NCI-H1436 treated with DMSO at 0.1 percent for 48 hours (cell line): ENCODE data around the gene CA10.

ENCODE experiments used
- DNase-seq: peaks from one replicate; lab custom pipeline; 2025; lab: John Stamatoyannopoulos, UW

CA10 gene

DNA sequence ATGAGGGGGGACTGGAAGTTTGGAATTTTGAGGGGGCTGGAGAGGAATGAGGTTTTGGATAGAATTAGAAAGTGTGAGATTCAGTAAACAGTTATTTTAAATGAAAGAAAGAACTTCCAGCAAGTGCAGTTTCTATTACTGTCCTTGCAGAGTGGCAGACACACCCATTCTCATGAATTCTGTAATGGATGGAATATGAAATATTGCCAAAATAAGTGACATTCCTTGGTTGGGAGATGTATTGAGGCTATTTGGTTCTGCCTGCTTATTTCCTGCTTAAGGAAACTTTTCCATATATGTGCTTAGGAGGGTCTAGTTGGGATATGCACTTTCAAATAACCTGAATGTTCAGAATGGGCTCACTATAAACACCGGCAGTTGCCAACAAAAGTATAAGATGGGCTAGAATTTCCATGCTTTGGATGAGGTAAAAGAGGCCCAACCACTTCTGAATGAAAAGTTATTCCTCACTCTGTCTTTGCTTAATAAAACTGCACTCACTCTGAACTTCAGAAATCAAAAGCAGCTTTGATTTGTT is 434.4 kb downstream of the CA10 start:
- DNase-seq, result no peak

DNA sequence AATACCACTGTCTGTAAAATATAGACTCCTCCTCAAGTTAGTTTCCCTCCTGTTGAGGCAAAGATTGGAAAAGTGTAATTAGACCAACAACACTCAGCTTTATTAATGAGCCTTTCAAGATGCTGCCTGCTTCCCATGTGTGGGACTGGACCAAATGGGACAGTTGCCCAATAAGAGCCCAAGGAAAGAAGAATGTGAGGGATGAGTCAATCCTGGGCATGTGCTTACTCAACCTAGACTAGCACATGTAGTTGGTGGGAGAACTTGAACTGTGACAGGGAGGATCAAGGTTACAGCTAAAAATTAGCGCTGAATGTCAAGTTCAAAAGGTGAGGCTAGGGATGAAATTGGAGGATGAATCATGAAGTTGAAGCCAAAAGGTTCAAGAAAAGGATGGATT is 435.5 kb downstream of the CA10 start:
- DNase-seq, result no peak

DNA sequence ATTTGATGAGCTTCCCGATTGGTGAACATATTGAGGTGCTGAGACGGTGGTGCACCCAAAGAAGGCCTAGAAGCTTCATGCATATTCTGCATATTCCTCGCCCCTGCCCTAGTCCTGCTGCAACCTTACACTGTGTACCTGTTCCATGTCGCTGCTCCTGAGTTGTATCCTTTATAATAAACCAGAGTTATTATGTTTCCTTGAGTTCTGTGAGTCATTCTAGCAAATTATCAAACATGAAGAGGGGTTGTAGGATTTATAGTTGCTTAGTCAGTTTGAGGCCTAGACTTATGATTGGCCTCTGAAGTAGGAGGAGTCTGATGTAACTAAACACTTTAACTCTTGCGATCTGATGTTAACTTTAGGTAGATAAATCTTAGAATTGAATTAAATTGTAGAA is 436.8 kb downstream of the CA10 start:
- no peak for DNase-seq

DNA sequence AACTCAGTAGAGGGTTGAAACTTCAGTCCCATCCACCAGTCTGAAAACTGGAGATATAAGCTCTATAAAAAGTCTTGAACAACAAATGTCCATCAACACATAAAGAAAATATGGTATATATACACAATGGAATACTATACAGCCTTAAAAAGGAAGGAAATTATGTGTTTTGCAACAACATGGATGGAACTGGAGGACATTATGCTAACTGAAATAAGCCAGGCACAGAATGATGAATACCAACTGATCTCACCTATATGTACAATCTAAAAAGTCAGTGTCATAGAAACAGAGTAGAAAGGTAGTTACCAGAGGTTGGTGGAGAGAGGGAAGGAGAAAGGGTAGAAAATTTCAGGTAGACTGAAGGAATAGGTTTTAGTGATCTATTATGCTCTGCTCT is 438.1 kb downstream of the CA10 start:
- DNase-seq, result no peak

DNA sequence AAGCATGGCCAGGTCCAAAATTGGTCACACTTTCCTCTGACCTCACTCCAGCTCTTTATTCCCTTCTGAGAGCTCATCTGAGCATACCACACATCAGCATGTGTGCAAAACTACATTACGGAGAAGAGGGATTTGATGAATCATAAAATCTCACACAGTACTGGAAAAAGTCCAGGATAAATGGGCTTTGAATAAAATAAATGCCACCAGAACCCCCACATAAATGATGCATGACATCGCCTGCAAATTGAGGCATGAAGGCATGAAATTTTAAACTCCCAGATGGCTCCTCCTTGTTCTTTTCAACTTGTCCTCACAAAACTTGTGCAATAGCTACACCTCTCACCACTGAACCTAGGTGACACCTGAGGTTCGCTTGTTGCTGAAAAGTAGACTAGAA is 439.5 kb downstream of the CA10 start:
- no peak for DNase-seq

DNA sequence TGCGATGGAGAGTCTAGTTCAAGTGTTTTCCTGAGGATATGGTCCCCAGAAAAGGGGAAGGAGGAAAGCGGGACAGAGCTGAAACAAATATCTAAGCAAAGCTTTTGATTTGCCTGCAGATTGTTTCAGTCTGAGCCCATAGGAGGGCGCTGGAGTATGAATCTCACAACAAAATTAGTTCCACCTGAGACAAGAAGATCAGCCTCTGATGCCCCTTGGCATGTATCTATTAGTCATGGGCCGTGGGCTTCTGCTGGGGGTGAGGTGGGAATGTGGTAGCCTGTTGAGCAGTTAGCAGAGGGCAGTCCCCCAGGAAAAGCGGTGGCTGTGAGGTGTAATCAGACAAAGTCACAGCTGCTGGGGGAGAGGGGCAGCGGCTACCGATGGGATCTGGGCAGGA is 446.9 kb downstream of the CA10 start:
- no peak for DNase-seq

DNA sequence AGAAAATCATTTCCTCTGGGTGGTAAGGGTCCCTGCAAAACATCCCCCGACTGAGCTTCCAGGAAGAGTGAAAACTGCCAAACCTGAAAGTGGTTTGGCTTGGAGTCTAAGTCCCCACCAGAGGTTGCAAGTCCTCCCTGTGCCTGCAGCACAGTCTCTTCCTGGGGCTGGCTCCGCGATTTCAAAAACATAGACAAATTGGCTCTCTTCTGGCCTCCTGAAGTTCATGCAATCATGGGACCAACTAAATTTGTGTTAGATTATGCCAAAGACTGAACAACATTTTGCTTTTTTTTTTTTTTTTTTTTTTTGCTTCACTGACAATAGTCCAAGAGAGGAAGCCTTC is 447.9 kb downstream of the CA10 start:
- no peak for DNase-seq

DNA sequence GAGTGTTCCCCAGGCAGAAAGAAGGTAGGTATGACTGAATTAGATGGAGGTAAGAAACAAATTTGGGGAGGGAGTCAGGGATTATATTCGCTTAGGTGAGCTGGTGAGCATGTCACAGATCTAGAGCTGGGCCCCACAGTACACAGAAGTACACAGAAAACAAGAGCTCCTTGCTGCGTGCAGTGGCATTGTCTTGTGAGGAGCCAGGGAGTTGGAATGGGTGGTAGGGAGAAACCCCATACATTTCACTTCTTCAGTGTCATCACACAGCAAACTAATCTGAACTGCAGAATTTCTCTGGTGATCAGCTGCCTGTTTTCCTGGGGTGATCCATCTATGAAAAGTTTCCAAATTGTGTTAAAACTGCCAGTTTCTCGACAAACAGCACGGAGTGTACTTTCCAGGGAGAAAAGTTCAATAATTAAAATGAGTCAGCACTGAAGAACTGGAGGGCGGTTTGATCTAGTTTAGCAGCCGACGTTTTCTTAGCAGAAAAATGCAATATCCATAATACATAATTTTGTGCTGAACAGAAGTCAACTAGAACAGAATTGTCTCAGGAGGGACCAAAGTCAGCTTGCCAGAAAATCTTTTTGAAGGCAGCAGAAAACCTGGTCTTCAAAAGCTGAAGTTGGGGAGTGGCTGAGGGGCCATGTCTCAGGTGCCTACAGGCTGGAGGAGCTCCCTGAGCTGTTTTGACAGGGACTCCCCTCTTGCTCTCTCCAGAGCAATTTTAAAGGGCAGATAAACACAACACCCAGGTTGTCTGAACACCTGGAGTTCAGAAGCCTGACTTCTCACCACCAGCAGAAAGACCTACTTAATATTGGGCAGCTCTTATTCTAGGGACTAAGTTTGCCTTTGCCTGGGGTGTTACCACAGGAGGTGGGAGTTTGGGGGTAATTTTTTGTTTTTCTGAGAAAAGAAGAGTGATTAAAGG is 448.6 kb downstream of the CA10 start:
- no peak for DNase-seq

DNA sequence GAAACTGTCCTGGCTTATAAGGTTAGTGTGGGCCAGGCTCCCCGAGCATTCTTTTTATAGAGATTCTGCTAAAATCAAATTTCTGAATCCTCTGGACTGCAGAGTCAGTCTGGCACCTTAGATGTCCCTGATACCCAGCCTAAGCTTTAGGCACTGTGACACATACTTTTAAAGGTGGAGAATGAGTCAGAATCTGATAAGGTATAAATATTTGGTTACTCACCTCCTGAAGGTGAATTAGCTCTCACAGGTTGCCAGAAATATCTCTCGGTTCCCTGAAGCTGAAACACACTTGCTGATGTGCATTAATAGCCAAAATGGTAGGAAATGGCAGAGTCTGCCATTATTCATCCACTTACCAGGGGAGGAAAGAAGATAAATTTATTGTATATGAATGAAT is 451.3 kb downstream of the CA10 start:
- DNase-seq, result no peak

DNA sequence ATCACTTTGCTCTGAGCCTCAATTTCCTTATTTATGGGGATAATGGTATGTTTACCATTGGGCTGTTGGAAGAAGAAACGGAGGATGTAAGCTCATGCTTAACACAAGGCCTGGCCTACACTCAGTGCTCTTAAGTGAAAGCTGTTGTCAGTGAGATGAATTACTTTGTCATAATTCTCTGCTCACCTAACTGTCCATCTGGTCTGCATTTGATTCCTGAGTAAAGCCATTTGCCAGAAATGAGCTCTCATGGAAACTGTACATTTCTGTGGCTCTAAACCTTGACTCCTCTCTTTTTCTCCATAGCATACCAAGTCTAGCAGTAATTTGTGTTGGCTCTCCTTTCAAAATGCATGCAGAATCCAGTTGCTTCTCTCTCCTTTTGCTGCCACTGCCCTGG is 452.4 kb downstream of the CA10 start:
- DNase-seq, result no peak

DNA sequence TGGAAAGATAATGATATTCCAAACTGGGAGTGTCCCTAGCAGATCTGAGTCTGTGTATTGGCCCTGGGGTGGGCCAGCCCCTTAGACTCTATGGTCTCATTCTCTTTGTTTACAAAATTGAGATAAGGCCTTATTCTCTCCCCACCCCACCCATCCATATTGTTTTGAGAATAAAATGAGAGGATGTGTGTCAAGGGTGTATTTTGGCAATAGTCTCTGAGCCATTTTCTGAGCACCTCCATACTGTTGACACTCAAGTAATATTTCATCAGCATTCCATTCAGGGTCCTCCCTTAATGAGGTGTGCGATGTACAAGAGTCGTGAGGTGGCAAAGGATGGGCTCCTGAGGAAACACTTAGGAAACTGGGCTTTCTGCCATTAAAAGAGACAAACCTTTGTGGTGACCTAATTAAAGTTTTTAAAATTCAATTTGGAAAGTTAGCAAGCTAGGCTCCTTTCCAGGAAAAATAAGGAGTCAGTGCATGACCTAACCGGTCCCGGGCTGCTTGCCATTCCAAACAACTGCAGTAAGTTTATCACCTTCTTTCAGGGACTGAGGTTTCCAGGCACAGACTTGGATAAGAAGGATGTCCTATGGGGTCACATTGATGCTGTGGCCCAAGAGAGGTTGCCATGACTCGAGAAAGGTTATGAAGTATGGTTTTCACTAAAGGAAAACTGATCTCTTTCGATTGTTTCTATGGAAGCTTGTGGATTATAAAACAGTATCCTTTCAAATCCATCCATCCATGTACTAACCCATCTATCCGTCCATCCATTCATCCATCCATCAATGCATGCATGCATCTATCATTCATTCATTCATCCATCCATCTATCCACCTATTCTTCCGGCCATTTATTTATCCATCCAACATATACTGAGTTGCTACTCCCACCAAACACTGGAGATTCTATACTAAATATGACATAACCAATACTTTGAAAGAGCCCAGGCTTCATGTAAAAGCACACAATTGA is 454.9 kb downstream of the CA10 start:
- DNase-seq, result no peak

DNA sequence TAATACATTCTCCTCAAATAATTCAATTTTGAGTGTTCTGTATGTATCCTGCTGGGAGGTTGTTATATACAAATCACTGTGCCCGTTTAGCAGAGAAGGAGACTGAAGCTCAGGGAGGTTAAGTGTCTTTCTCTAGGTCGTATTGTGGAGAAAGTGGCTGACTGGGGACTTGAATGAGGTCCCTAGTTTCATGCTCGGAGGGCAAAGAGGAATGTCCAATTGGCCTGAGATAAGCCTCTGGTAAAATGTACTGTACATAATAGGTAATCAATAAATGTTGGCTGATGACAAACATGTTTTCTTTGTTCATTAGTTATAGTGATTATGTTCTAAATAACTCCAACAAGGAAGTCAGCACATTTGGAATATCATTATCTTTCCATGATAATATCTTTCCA is 455.6 kb downstream of the CA10 start:
- DNase-seq, result no peak

DNA sequence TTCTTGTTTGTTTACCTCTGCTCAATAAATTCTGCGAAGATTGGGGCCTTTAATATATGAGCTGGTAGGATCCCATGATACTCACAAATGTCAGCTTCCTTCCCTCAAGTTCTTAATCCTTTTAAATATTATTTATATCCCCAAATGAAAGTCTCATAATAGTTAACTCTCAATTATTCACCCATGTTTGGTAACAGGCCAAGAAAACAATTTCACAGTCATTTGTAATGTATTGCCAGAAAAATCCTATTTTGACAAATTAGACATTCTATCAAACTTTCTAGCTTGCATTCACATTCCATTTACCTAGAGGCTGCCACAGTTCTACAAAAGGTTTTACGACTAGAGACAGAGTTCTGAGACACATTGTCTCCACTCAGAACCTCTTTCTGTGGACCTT is 457.0 kb downstream of the CA10 start:
- no peak for DNase-seq

DNA sequence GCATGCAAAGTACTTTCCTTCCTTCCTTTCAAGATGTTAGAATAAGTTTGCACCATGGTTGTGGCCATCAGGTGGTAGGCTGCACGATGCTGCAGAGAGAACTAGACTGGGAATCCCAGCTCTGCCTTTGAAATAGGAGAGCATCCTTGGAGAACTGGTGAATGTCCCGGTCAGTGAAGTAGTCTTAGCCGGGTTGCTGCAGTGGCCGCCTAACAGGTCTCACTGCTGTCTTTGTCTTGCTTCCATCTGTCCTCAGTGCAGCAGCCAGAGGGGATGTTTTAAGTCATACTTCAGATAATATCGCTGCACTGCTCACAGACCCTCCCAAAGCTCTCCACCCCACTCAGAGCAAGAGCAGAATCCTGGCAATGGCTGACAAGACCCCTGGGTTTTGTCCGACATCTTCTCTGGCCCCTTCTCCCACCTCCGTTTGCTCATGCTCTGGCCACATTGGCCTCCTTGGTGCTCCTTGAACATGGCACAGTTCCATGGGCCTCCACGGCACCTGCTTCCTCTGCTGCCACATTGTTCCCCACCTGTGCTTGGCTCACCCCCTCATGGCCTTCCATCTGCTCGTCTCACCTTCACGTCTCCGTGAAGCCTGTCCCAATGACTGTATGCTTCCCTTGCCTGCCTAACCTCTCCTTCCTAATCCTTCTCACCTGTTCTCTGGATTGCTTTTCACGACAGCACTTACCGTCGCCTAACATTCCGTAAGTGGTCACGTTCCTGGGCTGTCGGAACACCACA is 458.3 kb downstream of the CA10 start:
- DNase-seq, result no peak

DNA sequence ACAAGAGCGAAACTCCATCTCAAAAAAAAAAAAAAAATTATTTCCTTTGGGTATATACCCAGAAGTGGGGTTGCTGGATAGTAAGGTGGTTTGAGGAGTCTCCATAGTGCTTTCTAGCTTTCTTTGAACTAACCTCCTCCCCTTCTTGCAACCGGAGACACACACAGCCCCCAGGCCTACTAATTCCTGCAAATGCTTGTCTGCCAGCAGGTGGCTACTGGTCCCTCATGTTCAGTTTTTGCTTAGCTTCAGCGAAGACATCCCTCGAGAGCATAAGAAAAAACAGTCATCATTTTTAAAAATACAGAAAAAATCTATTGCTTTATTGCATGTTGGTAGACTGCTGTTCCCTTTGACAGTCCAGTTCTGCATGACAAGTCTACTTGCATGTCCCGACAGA is 459.2 kb downstream of the CA10 start:
- no peak for DNase-seq

DNA sequence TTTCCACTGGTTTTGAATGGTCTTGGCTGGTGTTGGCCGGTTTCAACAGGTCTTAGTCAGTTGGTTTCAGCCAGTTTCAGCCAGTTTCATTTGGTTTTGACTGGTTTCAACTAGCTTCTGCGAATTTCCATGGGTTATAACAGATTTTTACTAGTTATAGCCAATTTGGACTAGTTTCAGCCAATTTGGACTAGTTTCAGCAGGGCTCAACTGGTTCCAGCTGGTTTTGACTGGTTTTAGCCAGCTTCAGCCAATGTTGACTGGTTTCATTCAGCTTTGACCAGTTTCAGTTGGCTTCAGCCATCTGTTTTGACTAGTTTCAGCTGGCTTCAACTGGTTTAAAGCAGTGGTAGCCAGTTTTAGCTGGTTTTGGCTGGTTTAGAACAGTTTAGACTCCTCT is 465.6 kb downstream of the CA10 start:
- no peak for DNase-seq

DNA sequence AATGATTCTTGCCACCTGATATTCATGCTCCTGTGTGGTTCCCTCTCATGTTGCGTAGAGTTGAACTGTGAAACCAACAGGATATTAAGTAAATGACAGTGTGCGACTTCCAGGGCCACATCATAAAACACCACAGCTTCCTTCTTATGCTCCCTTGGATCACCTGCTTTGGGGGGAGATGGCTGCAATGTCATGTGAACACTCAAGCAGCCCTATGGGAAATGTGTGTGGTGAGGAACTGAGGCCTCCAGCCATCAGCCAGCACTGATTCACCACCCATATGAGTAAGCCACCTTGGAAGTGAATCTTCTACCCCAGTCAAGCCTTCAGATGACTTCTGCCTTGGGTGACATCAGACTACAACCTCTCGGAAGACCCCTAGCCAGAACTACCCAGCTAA is 470.6 kb downstream of the CA10 start:
- DNase-seq, result no peak

DNA sequence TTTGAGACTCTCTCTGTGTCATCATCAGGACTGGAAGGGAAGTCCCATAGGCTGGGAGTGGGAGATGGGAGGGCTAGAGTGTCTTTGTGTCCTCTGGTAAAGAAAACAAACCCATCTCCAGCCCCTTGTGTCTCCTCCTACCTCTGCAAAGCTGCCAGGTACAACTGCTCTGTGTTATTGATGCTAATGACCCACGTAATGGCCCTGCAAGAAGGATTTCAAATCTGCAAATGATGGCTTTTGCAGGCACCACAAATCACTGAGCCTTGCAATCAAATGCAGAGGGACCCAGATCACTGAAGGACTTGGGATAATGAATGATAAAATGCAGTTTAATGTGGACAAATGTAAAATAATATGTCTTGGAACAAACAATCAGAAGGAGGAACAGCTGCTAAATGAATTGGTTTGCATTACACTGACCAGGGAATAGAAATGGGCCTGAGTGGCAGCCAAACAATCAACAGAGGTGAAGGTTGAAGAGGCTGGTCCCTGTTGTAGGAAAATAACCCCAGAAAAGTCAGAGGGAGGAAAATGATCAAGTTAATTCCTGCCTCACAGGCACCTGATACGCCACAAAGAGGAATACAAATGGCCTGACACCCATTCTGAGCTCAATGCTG is 473.1 kb downstream of the CA10 start:
- no peak for DNase-seq

DNA sequence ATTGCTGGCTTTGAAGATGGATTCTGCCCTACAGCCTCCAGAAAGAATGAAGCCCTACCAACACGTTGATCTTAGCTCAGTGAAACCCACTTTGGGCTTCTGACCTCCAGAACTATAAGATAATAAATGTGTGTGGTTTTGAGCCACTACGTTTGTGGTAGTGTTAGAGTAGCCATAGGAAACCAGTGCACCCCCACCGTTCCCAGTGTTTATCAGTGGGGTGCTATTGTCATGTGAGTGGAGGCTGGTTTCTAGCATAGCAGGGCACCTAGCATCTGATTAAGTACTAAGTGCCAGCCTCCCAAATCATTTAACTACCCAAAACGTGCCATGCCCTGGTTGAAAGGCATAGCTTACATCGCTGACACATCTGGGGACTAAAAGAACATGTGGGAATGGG is 474.3 kb downstream of the CA10 start:
- DNase-seq, result no peak

DNA sequence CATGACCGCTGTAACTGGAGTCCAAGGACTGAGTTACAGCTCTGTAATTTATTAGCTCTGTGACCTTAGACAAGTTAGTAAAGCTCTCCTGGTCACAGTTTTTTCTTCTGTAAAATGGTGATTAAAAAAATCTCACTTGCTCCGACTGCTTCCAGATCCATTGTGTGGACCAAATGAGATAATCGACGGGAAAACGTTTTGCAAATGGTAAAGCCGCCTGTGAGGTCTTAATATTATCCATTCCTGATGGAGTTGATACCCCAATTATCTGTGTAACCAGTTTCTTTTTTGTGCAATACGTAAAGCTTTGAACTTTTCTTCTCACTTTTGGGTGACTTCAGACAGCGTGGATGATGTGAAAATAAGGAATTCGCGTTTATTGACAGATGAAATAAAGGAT is 475.2 kb downstream of the CA10 start:
- DNase-seq, result no peak

DNA sequence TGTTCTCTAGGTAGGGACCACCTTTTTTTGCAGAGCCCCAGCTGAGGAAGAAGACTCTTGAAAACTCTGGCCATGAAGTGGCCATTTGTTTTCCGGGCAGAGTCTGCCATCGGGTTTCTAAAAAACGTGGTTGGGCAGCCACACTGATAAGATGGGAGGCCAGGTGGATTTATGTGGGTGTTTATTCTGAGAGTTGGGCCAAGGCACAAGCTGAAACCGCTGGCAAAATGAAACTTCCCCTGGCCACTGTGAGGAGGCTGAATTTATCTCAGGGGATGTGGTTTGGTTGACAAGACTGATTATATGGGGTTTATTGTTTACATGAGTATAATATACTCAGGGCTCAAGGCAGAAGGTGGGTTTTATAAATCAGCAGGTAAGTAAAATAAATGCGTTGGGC is 476.4 kb downstream of the CA10 start:
- no peak for DNase-seq

DNA sequence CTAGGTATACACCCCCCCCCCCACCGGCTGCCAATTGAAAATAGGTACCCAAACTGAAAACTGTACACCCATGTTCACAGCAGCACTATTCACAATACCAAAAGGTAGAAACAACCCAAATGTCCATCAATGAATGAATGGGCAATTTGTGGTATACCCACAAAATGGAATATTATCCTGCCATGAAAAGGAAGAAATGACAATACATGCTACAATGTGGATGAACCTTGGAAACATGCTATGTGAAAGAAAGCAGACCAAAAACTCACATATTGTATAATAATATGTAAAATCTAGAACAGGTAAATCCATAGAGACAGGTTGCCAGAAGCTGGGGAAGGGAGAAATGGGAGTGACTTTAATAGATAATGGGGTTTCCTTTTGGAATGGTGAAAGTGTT is 480.6 kb downstream of the CA10 start:
- no peak for DNase-seq
